Ishikawa (cell line): Measurements from ENCODE around the gene CACNG4.

Source experiments
- CREB1 ChIP-seq: IDR thresholded peaks from 2 replicates; pipeline ENCODE4 v1.6.1; 2012; ENCODE audit warnings: low read depth
- NFIC ChIP-seq: IDR thresholded peaks from 2 replicates; pipeline ENCODE4 v1.6.1; 2012
- RAD21 ChIP-seq: IDR thresholded peaks from 2 replicates; pipeline ENCODE4 v1.6.1; 2012; ENCODE audit warnings: low read depth
- REST ChIP-seq: IDR thresholded peaks from 2 replicates; pipeline ENCODE4 v1.6.1; 2012; ENCODE audit warnings: low read depth, mild to moderate bottlenecking
- TCF12 ChIP-seq: IDR thresholded peaks from 2 replicates; pipeline ENCODE4 v1.6.1; 2012; ENCODE audit warnings: low read depth
- YY1 ChIP-seq: IDR thresholded peaks from 2 replicates; pipeline ENCODE4 v1.6.1; 2012; ENCODE audit warnings: low read depth

- TF ChIP-seq CREB1 (no peak), REST (no peak), NFIC (no peak), YY1 (no peak), RAD21 (no peak), TCF12 (no peak)
Observed at GRCh38 chr17:66980896-66981295, 16.4 kb downstream of the CACNG4 start.
